ENCODE data around the gene ENKUR.
"Not testable (repeated sequence)": the region's sequence is repeated elsewhere in the genome, so short reads cannot be mapped to it uniquely, and the experiment has no call there.

Gene ENKUR

GRCh38 chr10:24973163-24973562 lies 42.8 kb downstream of the ENKUR start:
- DNase-seq (ENCODE audit: low read depth, low spot score) = no peak

DNA sequence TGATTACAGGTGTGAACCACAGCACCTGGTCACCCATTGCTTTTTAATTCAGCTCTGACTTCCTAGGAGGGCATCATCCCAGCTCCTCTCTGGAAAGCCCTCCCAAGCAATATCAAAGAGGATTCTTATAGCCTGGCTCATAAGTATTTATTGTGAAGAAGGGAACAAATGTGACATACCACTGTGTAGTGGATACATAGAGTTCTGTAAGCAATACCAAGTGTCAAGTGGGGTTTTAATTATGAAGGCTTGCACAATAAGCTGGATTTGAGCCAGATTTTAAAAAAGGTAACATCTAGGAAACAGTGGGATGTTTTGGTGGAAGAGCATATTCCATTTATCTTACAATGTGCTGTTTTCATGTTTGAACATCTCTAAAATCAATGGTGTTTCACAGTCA lies 44.6 kb downstream of the ENKUR start:
- no peak for DNase-seq (ENCODE audit: low read depth, low spot score)

GRCh38 chr10:24969841-24970281 lies 46.1 kb downstream of the ENKUR start:
- no peak for DNase-seq (ENCODE audit: low read depth, low spot score)

- DNase-seq (ENCODE audit: low read depth, low spot score) = not testable (repeated sequence)
These were observed 47.0 kb downstream of the ENKUR start for GRCh38 chr10:24968951-24969350.

GRCh38 chr10:24968349-24968748 lies 47.6 kb downstream of the ENKUR start:
- no peak for DNase-seq (ENCODE audit: low read depth, low spot score)

- DNase-seq (ENCODE audit: low read depth, low spot score) = no peak
These were observed 48.9 kb downstream of the ENKUR start for GRCh38 chr10:24966962-24967481.

GRCh38 chr10:24965051-24965450 lies 50.9 kb downstream of the ENKUR start:
- no peak for DNase-seq (ENCODE audit: low read depth, low spot score)

- DNase-seq (ENCODE audit: low read depth, low spot score) = no peak
These were observed 52.4 kb downstream of the ENKUR start for GRCh38 chr10:24963521-24964041.

- DNase-seq (ENCODE audit: low read depth, low spot score) = no peak
These were observed 53.0 kb downstream of the ENKUR start for GRCh38 chr10:24962995-24963394.

- DNase-seq (ENCODE audit: low read depth, low spot score) = no peak
These were observed 54.4 kb downstream of the ENKUR start for GRCh38 chr10:24961582-24961981.

GRCh38 chr10:24959382-24959730 lies 56.6 kb downstream of the ENKUR start:
- no peak for DNase-seq (ENCODE audit: low read depth, low spot score)

DNA sequence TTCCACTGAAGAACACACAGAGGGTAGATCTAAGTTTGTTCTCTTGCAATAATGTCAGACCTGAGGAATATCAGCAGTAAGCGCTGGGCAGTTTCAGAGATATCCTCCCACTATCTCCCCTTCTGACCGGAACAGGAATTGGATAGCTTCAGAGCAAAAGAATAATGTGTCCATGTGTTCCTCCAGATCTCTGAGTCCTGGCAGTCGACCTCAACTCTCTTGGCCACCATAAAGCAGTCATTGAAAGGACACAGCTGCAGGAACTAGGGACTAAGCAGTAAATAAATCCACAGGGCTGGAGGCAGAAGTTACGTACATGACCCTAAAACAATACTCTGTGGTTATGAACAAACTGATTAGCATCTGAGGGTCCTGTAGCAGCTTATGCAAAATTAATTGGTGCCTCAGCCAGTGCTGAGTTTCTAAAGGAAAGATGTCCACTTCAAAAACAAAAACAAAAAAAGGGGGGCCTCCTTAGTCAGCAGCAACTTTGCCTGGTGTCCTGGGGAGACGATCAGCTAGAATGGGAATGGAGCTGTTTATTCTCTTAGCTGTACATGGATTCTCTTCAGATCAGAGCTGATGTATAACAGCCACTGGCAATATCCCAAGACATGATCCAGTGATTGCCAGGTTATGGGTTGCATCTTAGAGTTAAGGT lies 57.1 kb downstream of the ENKUR start:
- no peak for DNase-seq (ENCODE audit: low read depth, low spot score)

DNA sequence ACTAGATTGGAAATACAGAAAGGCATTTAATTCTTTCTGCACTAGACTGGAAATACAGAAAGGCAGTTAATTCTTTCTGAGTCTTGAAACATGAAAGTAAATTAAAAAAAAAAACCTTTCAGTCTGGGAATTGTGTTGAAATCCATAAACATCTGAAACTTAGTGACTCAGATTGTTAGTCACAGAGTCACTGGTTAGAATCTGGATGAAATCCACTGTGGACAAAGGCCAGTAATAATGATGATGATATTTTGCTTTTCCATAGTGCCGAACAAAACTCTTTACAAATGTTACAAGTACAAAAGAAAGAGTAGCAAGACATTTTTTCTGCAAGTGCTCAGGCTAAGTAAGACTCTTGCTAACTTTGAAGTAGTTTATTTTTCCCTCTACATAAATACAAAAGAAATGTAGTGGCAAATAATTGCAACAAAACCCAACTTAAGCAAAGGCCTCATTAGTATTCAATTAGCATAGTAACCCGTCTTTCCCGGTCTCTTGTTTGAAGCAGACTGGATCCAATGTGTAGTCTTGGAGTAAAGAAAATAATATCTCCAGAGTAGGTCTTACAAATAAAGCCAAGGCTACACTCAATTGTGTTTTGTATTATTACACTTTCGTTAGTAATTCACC lies 57.8 kb downstream of the ENKUR start:
- no peak for DNase-seq (ENCODE audit: low read depth, low spot score)

DNA sequence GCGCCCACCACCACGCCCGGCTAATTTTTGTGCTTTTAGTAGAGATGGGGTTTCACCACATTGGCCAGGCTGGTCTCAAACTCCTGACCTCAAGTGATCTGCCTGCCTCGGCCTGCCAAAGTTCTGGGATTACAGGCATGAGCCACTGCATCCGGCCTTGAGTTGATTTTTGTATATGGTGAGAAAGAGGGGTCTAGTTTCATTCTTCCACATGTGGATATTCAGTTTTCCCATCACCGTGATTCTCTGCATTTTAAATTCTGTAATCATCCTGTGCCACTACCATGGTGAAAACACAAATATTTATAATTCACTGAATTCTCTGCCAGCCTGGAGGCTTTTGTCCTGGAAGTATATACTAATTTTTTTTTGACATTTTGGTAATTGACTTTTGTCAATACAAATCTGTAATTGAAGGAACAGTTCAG lies 58.3 kb downstream of the ENKUR start:
- DNase-seq (ENCODE audit: low read depth, low spot score) = not testable (repeated sequence)

DNA sequence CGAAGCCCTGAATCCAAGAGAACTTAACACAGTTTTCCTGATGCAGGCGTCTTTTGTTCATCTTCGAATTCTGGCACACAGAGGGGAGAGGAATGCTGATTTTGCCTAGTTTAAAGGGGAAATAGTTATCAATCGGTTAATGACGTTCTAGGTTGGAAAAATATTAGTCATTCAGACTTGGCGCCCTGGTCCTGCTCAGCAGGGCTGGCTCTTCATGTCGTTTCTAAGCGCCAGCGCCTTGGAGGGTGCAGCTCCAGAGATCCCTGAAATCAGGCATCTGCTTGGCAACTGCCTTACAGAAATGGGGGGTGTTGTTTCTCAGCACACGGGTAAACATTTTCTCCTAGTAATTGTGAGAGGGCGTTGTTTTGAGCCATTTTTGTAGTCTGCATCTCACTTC lies 62.3 kb downstream of the ENKUR start:
- no peak for DNase-seq (ENCODE audit: low read depth, low spot score)

DNA sequence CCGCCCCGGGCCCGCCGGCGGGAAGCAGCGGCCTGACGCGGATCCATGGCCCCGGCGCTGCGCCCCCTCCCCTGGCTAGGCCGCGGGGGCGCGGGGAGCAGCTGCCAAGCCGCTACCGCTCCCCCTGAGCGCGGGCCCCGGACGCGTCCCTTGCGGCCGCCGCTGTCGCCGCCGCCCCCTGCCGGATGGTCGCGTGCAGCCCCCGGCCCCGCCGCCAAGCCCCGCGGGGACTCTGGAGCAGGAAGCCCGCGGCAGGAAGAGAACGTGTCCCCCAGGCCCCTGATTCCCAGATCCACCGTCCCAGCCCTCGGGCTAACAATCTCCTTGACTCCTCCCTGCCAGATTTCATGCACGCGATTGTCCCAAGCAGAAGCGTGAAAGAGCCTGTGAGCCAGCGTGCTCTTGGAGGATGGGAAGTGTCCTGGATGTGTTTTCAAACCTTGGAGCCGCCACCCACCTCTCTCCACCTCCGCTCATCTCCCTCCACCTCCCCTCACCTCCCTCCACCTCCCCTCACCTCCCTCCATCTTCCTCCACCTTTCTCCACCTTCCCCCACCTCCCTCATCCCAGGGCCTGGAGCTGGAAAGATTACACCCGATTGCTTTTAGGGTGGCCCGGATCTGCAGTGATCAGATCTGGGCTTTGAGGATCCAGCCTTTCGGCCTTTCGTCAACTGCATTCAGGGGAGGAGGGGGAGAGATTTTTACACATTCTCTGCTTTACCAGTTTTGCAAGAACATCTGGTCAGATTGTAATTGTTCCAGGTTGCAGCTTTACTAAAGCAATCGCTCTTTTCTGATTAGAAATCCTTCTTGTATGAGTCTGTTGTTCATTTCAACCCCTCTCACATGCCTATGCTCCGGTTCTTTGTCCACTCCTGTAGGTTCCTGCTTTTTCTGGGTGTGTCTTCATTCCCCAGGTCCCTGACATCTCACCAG lies 63.0 kb downstream of the ENKUR start:
- no peak for DNase-seq (ENCODE audit: low read depth, low spot score)

- no peak for DNase-seq (ENCODE audit: low read depth, low spot score)
These were observed 63.7 kb downstream of the ENKUR start, which contains the start of gene PRTFDC1 for GRCh38 chr10:24952143-24952706. TSS of gene PRTFDC1 (minus strand) at chr10:24952606. CDS start at chr10:24952575, 31 bp downstream.

DNA sequence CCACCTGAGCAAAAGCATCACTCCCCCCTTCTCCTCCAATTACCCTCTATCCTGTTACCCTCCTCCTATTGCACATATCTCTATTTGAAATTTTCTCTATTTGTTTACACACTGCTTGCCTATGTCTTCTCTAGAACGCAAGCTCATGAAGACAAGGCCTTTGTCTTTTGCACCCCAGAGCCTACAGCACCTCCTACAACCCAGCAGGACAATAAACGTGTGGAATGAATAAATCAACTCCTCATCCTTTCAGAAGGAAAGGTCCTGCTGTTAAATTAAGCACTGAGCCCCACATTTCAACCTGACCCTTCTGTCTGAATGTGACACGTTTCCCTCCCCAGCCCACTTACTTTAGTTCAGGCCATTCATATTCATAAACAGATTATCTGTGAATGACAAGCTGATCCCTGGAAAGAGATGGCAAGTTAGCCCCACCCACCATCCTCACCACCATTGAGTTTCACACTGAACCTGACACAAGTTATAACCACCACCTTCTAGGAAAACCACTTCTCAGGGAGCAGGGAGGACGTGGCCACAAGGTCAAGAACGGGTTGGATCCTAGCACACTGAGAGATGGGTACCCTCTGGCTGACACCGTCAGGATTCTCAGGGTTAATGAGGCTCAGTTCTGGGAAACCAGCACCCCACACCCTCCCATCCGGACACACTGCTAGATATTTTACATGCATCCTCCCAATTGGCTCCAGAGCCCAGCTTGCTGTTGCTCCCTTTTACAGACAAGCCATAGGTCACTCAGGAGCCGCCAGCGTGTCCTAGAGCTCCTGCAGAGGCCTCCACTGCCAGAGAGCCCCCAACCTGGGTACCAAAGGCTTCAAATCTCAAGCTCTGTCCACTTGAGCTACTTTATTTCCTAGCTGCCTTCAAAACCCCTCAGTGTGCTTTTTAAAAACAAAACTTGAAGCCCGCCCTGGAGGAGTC lies 64.5 kb downstream of the ENKUR start:
- no peak for DNase-seq (ENCODE audit: low read depth, low spot score)

- no peak for DNase-seq (ENCODE audit: low read depth, low spot score)
These were observed 65.5 kb downstream of the ENKUR start for GRCh38 chr10:24950439-24950838.

- DNase-seq (ENCODE audit: low read depth, low spot score) = no peak
These were observed 66.3 kb downstream of the ENKUR start for GRCh38 chr10:24949616-24950015.
